Measurements from ENCODE around the gene PTPRU. TPM values are rescaled to one million over a fixed set of nuclear protein-coding genes. Genes with fewer than 3 reads are reported as not detected.

The PTPRU gene
- polyA plus RNA-seq, 2 of the 4 experiments (the other 2 are of a cell fraction) = 5.7 to 6.1 TPM

- TF ChIP-seq BCL3 (IDR thresholded peaks at IDR 0.05) = no peak
- no peak for TF ChIP-seq EP300 (IDR thresholded peaks at IDR 0.05)
- TF ChIP-seq MYC (IDR thresholded peaks at IDR 0.05; ENCODE audit: borderline replicate concordance, low read length) = no peak
- no peak for TF ChIP-seq HEYL (CRISPR knock-in tag; IDR thresholded peaks at IDR 0.05)
- no peak for TF ChIP-seq HMGXB4 (CRISPR knock-in tag; IDR thresholded peaks at IDR 0.05; ENCODE audit: borderline replicate concordance)
These were observed 30.6 kb downstream of the PTPRU start (continued) for GRCh38 chr1:29266912-29267311.

GRCh38 chr1:29267321-29268070 is 31.2 kb downstream of the PTPRU start:
- TF ChIP-seq ESRRA (IDR thresholded peaks at IDR 0.05; ENCODE audit: borderline replicate concordance, low read length) = no peak
- no peak for TF ChIP-seq PBX3 (IDR thresholded peaks at IDR 0.05)
- TF ChIP-seq BHLHE40 (IDR thresholded peaks at IDR 0.05; ENCODE audit: low read depth, low read length) = no peak
- TF ChIP-seq USF2 (IDR thresholded peaks at IDR 0.05) = no peak
- TF ChIP-seq HOXB5 (CRISPR knock-in tag; IDR thresholded peaks at IDR 0.05) = no peak
- no peak for TF ChIP-seq EHMT2 (IDR thresholded peaks at IDR 0.05; ENCODE audit: low read depth)
- Histone ChIP-seq H3K4me2 (no peak overlapping the region), H3K27ac (peak overlapping the region in 1 of 2 experiments; percentile 28; a peak in 2 of 6 replicates), H3K4me1 (peaks cover 31% of the 10 kb centered on the region), H3K9me3 (no peaks in the 10 kb centered on the region), H3K4me3 (no peak overlapping the region)
- no peak for ATAC-seq
- FAIRE-seq = no peak
- no peak for DNase-seq (ENCODE audit: low read depth in 1 of 2, low spot score in 1 of 2)
- POLR2A ChIA-PET = no interaction called here
- WGBS (ENCODE audit: missing lambda C conversion rate) = 89% methylated on average over 9 of the region's 9 CpGs
- CTCF ChIA-PET = interaction anchor here (0.9 to 1.0 kb wide), 2 partner anchors 14 to 22 kb away, joined by 3 to 4 read pairs; no protein-coding TSS in a partner anchor

- no peak overlapping the region for H3K4me3 ChIP-seq
- ChIA-PET POLR2A (no interaction called here), CTCF (interaction anchor here (1.8 kb wide), 1 partner anchor 24 kb away, joined by 4 read pairs; no protein-coding TSS in a partner anchor)
- no peak for DNase-seq (ENCODE audit: low read depth in 1 of 2, low spot score in 1 of 2)
- no peak overlapping the region for H3K4me2 ChIP-seq
- peak overlapping the region in 1 of 2 experiments; percentile 61; a peak in 3 of 6 replicates for H3K27ac ChIP-seq
- no peak for ATAC-seq
- peaks cover 36% of the 10 kb centered on the region for H3K4me1 ChIP-seq
- WGBS (ENCODE audit: missing lambda C conversion rate) = 88% methylated on average over 7 of the region's 8 CpGs
- no peak for FAIRE-seq
- no peaks in the 10 kb centered on the region for H3K9me3 ChIP-seq
- no peak for TF ChIP-seq NPAS2 (CRISPR knock-in tag; IDR thresholded peaks at IDR 0.05; ENCODE audit: borderline replicate concordance)
- no peak for TF ChIP-seq ZC3H11A (IDR thresholded peaks at IDR 0.05)
- no peak for TF ChIP-seq HOXA7 (CRISPR knock-in tag; IDR thresholded peaks at IDR 0.05)
- no peak for TF ChIP-seq CHD4 (IDR thresholded peaks at IDR 0.05; ENCODE audit: borderline replicate concordance)
- TF ChIP-seq SREBF2 (IDR thresholded peaks at IDR 0.05) = no peak
- TF ChIP-seq MAFK (IDR thresholded peaks at IDR 0.05; ENCODE audit: partially characterized antibody) = no peak
- TF ChIP-seq ZSCAN20 (CRISPR knock-in tag; IDR thresholded peaks at IDR 0.05) = no peak
- no peak for TF ChIP-seq PHF8 (IDR thresholded peaks at IDR 0.05; ENCODE audit: borderline replicate concordance, low read depth)
- no peak for TF ChIP-seq CHD2 (IDR thresholded peaks at IDR 0.05; ENCODE audit: low read length, partially characterized antibody)
- TF ChIP-seq POLR2A (IDR thresholded peaks at IDR 0.05; ENCODE audit: low read length) = no peak
- no peak for TF ChIP-seq CBX2 (IDR thresholded peaks at IDR 0.05; ENCODE audit: borderline replicate concordance, low read depth)
- TF ChIP-seq RNF2 (IDR thresholded peaks at IDR 0.05; ENCODE audit: borderline replicate concordance, low read depth) = no peak
- no peak for TF ChIP-seq CTCF (IDR thresholded peaks at IDR 0.05)
- no peak for TF ChIP-seq FOSL2 (IDR thresholded peaks at IDR 0.05)
- TF ChIP-seq FOSL2 (CRISPR knock-in tag; IDR thresholded peaks at IDR 0.05) = no peak
- no peak for TF ChIP-seq E2F6 (IDR thresholded peaks at IDR 0.05; ENCODE audit: borderline replicate concordance, low read depth)
- no peak for TF ChIP-seq TP53 (CRISPR knock-in tag; IDR thresholded peaks at IDR 0.05)
- no peak for TF ChIP-seq CEBPB (IDR thresholded peaks at IDR 0.05)
These were observed 33.1 kb downstream of the PTPRU start for GRCh38 chr1:29269382-29269781.
